Colonic mucosa (tissue), 4 donors: ENCODE measurements around the gene DACH1. TPM values are rescaled to one million over a fixed set of nuclear protein-coding genes. Genes with fewer than 3 reads are reported as not detected.

Source experiments
- DNase-seq: peaks from one replicate; pipeline ENCODE4 v3.0.0-alpha.2; 2020
- H3K27ac ChIP-seq: fragments of 200-600 bp; one replicate; pipeline ENCODE4 v1.8.0; 2021
- H3K27me3 ChIP-seq: fragments of 200-600 bp; one replicate; pipeline ENCODE4 v1.8.0; 2021
- H3K36me3 ChIP-seq: fragments of 200-600 bp; one replicate; pipeline ENCODE4 v1.8.0; 2021
- H3K4me1 ChIP-seq: fragments of 200-600 bp; one replicate; pipeline ENCODE4 v1.8.0; 2021; ENCODE audit warnings: mild to moderate bottlenecking
- H3K4me3 ChIP-seq: fragments of 200-600 bp; one replicate; pipeline ENCODE4 v1.8.0; 2021
- H3K9ac ChIP-seq, 2 donors: one replicate each; pipeline ENCODE4 v1.7.0; 2013; ENCODE audit warnings: control low read depth in 2 of 2, low read depth in 2 of 2, low read length in 2 of 2
- H3K9me3 ChIP-seq: fragments of 200-600 bp; one replicate; pipeline ENCODE4 v1.8.0; 2021
- CTCF ChIP-seq: fragments of 200-600 bp; IDR thresholded peaks from one replicate; pipeline ENCODE4 v1.8.0; 2022; ENCODE audit warnings: antibody characterized with exemption, mild to moderate bottlenecking
- intact Hi-C: fragments of 100-400 bp; cut with DNase I; formaldehyde crosslinking; loops from one replicate; pipeline ENCODE4 v1.14.1; 2022
- total RNA-seq, 2 donors: library from RNA; stranded (reverse); fragmentation: NEBNext Ultra II Directional in 1 of 2; extraction: Animal tissue kit (Norgen Biotek cat#: 25700) in 1 of 2; gene quantifications; one replicate each; pipeline ENCODE4 v1.2.1, GENCODE V29; 2021
- donor health status: healthy.
- donor health status: DM: no; HTN: no; CAD: no.
- donor health status: DM: no; HTN: no; CAD: no.

DACH1 gene
- total RNA-seq, 2 donors from 2014 or later, result 3.9 to 5.2 TPM

- H3K9ac ChIP-seq, result no peak overlapping the region
- H3K9me3 ChIP-seq, result no peaks in the 10 kb centered on the region
- no peaks in the 10 kb centered on the region for H3K27me3 ChIP-seq
- no peak overlapping the region for H3K4me3 ChIP-seq
- intact Hi-C loops, result no loop called here
- H3K36me3 ChIP-seq, result no peaks in the 10 kb centered on the region
- no peaks in the 10 kb centered on the region for H3K4me1 ChIP-seq
- no peak overlapping the region for H3K27ac ChIP-seq
- TF ChIP-seq CTCF, result no peak
- DNase-seq, result no peak
Observed at GRCh38 chr13:71488201-71488600, 378.8 kb downstream of the DACH1 start.

- H3K9ac ChIP-seq, result no peak overlapping the region
- intact Hi-C loops, result no loop called here
- no peaks in the 10 kb centered on the region for H3K27me3 ChIP-seq
- no peaks in the 10 kb centered on the region for H3K9me3 ChIP-seq
- TF ChIP-seq CTCF, result no peak
- H3K4me3 ChIP-seq, result no peak overlapping the region
- no peaks in the 10 kb centered on the region for H3K36me3 ChIP-seq
- H3K27ac ChIP-seq, result no peak overlapping the region
- H3K4me1 ChIP-seq, result no peaks in the 10 kb centered on the region
- no peak for DNase-seq
Observed at GRCh38 chr13:71485913-71486312, 381.1 kb downstream of the DACH1 start.

GRCh38 chr13:71483733-71484132, 383.3 kb downstream of the DACH1 start:
- TF ChIP-seq CTCF, result no peak
- H3K27ac ChIP-seq, result no peak overlapping the region
- H3K9me3 ChIP-seq, result no peaks in the 10 kb centered on the region
- H3K27me3 ChIP-seq, result no peaks in the 10 kb centered on the region
- intact Hi-C loops, result no loop called here
- no peak for DNase-seq
- H3K4me3 ChIP-seq, result no peak overlapping the region
- H3K4me1 ChIP-seq, result no peaks in the 10 kb centered on the region
- H3K9ac ChIP-seq, result no peak overlapping the region
- H3K36me3 ChIP-seq, result no peaks in the 10 kb centered on the region

DNA sequence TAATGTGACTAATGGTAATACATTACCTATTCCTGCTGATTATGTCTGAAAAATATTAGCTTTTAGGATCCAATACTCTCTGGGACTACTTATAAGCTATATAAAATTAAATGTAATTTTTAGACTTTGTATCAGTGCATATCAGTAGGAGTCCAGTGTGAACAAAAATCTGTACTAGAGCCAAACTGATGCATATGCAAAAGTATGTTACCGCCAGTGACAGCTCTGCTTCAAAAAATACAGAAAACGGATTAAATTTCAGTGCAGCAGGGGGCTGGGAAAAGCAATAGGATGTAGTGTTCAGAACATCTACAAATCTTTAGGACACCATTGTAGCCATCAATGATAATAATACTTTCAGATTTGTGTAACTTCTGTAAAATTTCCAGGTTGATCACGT, 385.5 kb downstream of the DACH1 start:
- no peak for DNase-seq
- intact Hi-C loops, result no loop called here

DNA sequence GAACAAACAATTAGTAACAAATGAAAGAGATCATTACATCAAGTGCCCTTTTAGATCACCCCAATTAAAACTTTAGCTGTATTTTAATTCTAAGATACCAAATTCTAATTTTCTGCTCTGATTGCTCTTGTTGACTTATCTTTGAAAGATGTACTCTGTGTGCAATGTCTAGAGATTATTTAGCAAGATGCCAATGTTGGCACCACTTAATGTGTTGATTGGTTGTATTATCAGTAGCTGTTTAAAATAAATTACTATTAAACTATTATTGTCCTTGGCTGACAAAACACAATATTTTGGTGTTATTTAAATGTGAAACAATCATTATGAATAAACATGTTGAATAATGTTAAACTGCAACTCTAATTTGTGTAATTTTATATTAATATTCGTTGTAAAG, 386.0 kb downstream of the DACH1 start:
- H3K9ac ChIP-seq, result no peak overlapping the region
- no peaks in the 10 kb centered on the region for H3K4me1 ChIP-seq
- no peaks in the 10 kb centered on the region for H3K9me3 ChIP-seq
- H3K27me3 ChIP-seq, result no peaks in the 10 kb centered on the region
- H3K27ac ChIP-seq, result no peak overlapping the region
- no peaks in the 10 kb centered on the region for H3K36me3 ChIP-seq
- intact Hi-C loops, result no loop called here
- no peak for TF ChIP-seq CTCF
- no peak for DNase-seq
- no peak overlapping the region for H3K4me3 ChIP-seq

More for the DNA sequence above, 385.5 kb downstream of the DACH1 start:
- TF ChIP-seq CTCF, result no peak
- Histone ChIP-seq H3K4me1 (no peaks in the 10 kb centered on the region), H3K4me3 (no peak overlapping the region), H3K36me3 (no peaks in the 10 kb centered on the region), H3K9me3 (no peaks in the 10 kb centered on the region), H3K27ac (no peak overlapping the region), H3K27me3 (no peaks in the 10 kb centered on the region), H3K9ac (no peak overlapping the region)

- H3K9ac ChIP-seq, result no peak overlapping the region
- H3K4me1 ChIP-seq, result no peaks in the 10 kb centered on the region
- intact Hi-C loops, result no loop called here
- no peak for DNase-seq
- H3K9me3 ChIP-seq, result no peaks in the 10 kb centered on the region
- no peak for TF ChIP-seq CTCF
- H3K27ac ChIP-seq, result no peak overlapping the region
- H3K27me3 ChIP-seq, result no peaks in the 10 kb centered on the region
- no peaks in the 10 kb centered on the region for H3K36me3 ChIP-seq
- no peak overlapping the region for H3K4me3 ChIP-seq
Observed at GRCh38 chr13:71477735-71478134, 389.3 kb downstream of the DACH1 start.
